KMS-11 (cell line): Measurements from ENCODE around the gene LAG3.

Experiments used
- H2AFZ ChIP-seq: fragments of 200-600 bp; sonication (generic); 2 replicates; pipeline ENCODE4 v1.6.1; 2016; ENCODE audit warnings: antibody characterized with exemption, mixed run types, low read depth
- H3K27ac ChIP-seq: fragments of 200-600 bp; sonication (generic); 2 replicates; pipeline ENCODE4 v1.6.1; 2016; ENCODE audit warnings: mild to moderate bottlenecking, mixed run types
- H3K27me3 ChIP-seq: fragments of 200-600 bp; sonication (generic); 2 replicates; pipeline ENCODE4 v1.6.1; 2017; ENCODE audit warnings: mild to moderate bottlenecking, low read depth, mixed run types, moderate library complexity; ENCODE audit not compliant: insufficient read depth
- H3K36me3 ChIP-seq: fragments of 200-600 bp; sonication (generic); 2 replicates; pipeline ENCODE4 v1.6.1; 2017; ENCODE audit warnings: mild to moderate bottlenecking, mixed run types; ENCODE audit not compliant: insufficient read depth
- H3K4me1 ChIP-seq: fragments of 200-600 bp; sonication (generic); 2 replicates; pipeline ENCODE4 v1.6.1; 2016; ENCODE audit warnings: mild to moderate bottlenecking, low read depth, mixed run types; ENCODE audit not compliant: poor library complexity, severe bottlenecking
- H3K4me2 ChIP-seq: fragments of 200-600 bp; sonication (generic); 2 replicates; pipeline ENCODE4 v1.7.0; 2016; ENCODE audit warnings: mild to moderate bottlenecking, mixed run types
- H3K4me3 ChIP-seq: fragments of 200-600 bp; sonication (generic); IDR thresholded peaks from 2 replicates; pipeline ENCODE4 v1.6.1; 2017; ENCODE audit warnings: low read depth, low read length, mixed read lengths; ENCODE audit not compliant: insufficient read depth
- H3K79me2 ChIP-seq: fragments of 200-600 bp; sonication (generic); 2 replicates; pipeline ENCODE4 v1.6.1; 2016; ENCODE audit warnings: low read depth, mixed run types; ENCODE audit not compliant: insufficient read depth
- H3K9ac ChIP-seq: fragments of 200-600 bp; sonication (generic); 2 replicates; pipeline ENCODE4 v1.6.1; 2016; ENCODE audit warnings: mild to moderate bottlenecking, mixed run types
- H4K20me1 ChIP-seq: fragments of 200-600 bp; sonication (generic); 2 replicates; pipeline ENCODE4 v1.6.1; 2016; ENCODE audit warnings: mild to moderate bottlenecking, mixed run types; ENCODE audit not compliant: insufficient read depth
- TF ChIP-seq, protein P1 (sequence below): fragments of 200-600 bp; sonication (generic); conservative IDR thresholded peaks from 2 replicates; pipeline ENCODE4 v1.6.1; 2017; ENCODE audit warnings: low read depth, mild to moderate bottlenecking, antibody characterized with exemption, low read length, moderate library complexity, mixed read lengths

LAG3 gene

DNA sequence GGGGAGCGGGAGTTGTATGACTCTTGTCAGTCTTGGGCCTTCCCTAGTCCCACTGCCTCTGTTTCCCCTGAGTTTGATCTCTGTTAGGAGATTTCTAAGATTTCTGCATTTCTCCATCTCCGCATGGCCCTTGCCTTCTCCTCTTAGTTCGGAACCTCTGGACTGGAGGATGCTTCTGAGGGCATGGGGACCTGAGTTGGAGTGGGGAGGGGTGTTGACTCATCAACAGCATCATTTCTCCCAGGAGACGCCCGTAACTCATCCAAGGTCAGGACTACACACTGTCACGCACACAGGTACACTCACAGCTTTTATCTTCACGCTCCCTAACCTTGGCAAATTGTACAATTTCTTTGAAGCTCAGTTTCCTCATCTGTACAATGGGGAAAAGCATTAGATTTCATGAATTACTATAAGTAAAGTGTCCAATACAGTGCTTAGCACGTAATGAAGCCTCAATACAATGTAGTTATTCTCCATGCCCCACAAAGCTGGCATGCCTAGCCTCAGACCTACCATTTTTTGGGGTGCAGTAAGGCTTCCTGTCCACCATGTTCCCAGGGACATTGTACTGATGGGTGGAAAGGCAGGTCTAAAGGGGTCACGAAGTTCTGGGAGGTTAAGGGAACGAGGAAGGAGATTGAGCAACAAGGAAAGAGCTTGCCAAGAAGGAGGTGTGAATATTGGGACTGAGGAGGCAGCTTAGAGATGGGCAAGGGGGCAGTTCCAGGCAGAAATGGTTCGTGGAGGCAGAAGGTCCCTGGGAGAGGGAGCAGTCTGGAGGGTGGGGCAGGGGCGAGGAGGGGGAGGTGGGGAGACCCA is 600 bp upstream of the LAG3 start:
- H2AFZ ChIP-seq = no peak overlapping the region
- H3K36me3 ChIP-seq = no peaks in the 10 kb centered on the region
- TF ChIP-seq, protein P1, sequence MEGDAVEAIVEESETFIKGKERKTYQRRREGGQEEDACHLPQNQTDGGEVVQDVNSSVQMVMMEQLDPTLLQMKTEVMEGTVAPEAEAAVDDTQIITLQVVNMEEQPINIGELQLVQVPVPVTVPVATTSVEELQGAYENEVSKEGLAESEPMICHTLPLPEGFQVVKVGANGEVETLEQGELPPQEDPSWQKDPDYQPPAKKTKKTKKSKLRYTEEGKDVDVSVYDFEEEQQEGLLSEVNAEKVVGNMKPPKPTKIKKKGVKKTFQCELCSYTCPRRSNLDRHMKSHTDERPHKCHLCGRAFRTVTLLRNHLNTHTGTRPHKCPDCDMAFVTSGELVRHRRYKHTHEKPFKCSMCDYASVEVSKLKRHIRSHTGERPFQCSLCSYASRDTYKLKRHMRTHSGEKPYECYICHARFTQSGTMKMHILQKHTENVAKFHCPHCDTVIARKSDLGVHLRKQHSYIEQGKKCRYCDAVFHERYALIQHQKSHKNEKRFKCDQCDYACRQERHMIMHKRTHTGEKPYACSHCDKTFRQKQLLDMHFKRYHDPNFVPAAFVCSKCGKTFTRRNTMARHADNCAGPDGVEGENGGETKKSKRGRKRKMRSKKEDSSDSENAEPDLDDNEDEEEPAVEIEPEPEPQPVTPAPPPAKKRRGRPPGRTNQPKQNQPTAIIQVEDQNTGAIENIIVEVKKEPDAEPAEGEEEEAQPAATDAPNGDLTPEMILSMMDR = no peak
- H3K4me3 ChIP-seq = no peak overlapping the region
- no peak overlapping the region for H3K4me2 ChIP-seq
- H3K27ac ChIP-seq = no peak overlapping the region
- no peak overlapping the region for H3K9ac ChIP-seq
- H3K4me1 ChIP-seq = peaks cover 6% of the 10 kb centered on the region
- no peaks in the 10 kb centered on the region for H3K27me3 ChIP-seq
- H3K79me2 ChIP-seq = no peaks in the 10 kb centered on the region
- H4K20me1 ChIP-seq = no peaks in the 10 kb centered on the region

- Histone ChIP-seq H3K9ac (no peak overlapping the region), H3K4me2 (no peak overlapping the region), H4K20me1 (no peaks in the 10 kb centered on the region), H3K4me1 (peaks cover 6% of the 10 kb centered on the region), H3K79me2 (no peaks in the 10 kb centered on the region), H3K36me3 (no peaks in the 10 kb centered on the region), H3K27me3 (no peaks in the 10 kb centered on the region), H3K4me3 (no peak overlapping the region), H3K27ac (no peak overlapping the region), H2AFZ (no peak overlapping the region)
- TF ChIP-seq, protein P1 = no peak
Measured at GRCh38 chr12:6772726-6773589, 638 bp downstream of the LAG3 start.

DNA sequence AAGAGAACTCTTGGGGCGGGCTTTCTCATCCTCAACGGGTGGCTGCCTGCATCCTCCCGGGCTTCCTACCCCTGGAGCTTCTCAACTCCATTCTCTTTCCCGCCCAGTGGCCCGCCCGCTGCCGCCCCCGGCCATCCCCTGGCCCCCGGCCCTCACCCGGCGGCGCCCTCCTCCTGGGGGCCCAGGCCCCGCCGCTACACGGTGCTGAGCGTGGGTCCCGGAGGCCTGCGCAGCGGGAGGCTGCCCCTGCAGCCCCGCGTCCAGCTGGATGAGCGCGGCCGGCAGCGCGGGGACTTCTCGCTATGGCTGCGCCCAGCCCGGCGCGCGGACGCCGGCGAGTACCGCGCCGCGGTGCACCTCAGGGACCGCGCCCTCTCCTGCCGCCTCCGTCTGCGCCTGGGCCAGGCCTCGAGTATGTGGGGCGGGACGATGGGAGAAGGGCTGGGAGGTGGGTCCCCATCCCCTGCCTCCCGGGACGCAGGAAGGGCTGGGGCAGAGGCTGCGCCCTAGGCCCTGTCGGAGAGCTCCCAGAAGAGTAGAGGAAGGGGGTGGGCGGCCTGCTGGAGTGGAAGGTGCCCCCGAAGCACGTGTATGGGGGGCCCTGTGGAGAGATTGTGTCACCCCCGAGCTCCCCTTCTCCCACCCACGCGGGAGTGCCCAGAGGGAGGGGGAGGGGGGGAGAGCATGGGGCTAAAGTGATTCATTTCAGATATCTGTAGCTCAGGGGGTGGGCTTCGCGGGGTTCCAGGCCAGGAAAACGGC is 1.5 kb downstream of the LAG3 start:
- H3K4me2 ChIP-seq = no peak overlapping the region
- TF ChIP-seq, protein P1 = no peak
- no peaks in the 10 kb centered on the region for H3K27me3 ChIP-seq
- H3K4me1 ChIP-seq = peaks cover 13% of the 10 kb centered on the region
- no peaks in the 10 kb centered on the region for H3K79me2 ChIP-seq
- H4K20me1 ChIP-seq = no peaks in the 10 kb centered on the region
- no peaks in the 10 kb centered on the region for H3K36me3 ChIP-seq
- H3K27ac ChIP-seq = no peak overlapping the region
- no peak overlapping the region for H2AFZ ChIP-seq
- H3K4me3 ChIP-seq = no peak overlapping the region
- no peak overlapping the region for H3K9ac ChIP-seq

GRCh38 chr12:6774499-6775062 is 2.3 kb downstream of the LAG3 start:
- Histone ChIP-seq H4K20me1 (no peaks in the 10 kb centered on the region), H3K79me2 (no peaks in the 10 kb centered on the region), H3K36me3 (no peaks in the 10 kb centered on the region), H3K27me3 (no peaks in the 10 kb centered on the region), H3K4me3 (no peak overlapping the region), H3K4me1 (peaks cover 18% of the 10 kb centered on the region), H3K9ac (no peak overlapping the region), H2AFZ (no peak overlapping the region), H3K4me2 (no peak overlapping the region), H3K27ac (no peak overlapping the region)
- TF ChIP-seq, protein P1 = no peak
